Astrocyte of the cerebellum (primary cell): ENCODE results near the gene PNPLA2.

Experiments used
- DNase-seq: peaks from one replicate; pipeline ENCODE4 v3.0.0-alpha.2; 2011; ENCODE audit warnings: low read depth
- H3K4me3 ChIP-seq: 2 replicates; pipeline ENCODE4 v1.5.1; 2011; ENCODE audit warnings: mild to moderate bottlenecking, low read depth, low read length, moderate library complexity
- in situ Hi-C: cut with HindIII; loops from 2 replicates; pipeline ENCODE4 v1.10.0; 2017; ENCODE audit warnings: low sequenced_read_pairs
- TF ChIP-seq, protein P1 (sequence below): IDR thresholded peaks from 2 replicates; pipeline ENCODE4 v1.5.1; 2012; ENCODE audit warnings: low read length, low read depth, moderate library complexity, mild to moderate bottlenecking; ENCODE audit errors: missing control alignments

PNPLA2 gene

DNA sequence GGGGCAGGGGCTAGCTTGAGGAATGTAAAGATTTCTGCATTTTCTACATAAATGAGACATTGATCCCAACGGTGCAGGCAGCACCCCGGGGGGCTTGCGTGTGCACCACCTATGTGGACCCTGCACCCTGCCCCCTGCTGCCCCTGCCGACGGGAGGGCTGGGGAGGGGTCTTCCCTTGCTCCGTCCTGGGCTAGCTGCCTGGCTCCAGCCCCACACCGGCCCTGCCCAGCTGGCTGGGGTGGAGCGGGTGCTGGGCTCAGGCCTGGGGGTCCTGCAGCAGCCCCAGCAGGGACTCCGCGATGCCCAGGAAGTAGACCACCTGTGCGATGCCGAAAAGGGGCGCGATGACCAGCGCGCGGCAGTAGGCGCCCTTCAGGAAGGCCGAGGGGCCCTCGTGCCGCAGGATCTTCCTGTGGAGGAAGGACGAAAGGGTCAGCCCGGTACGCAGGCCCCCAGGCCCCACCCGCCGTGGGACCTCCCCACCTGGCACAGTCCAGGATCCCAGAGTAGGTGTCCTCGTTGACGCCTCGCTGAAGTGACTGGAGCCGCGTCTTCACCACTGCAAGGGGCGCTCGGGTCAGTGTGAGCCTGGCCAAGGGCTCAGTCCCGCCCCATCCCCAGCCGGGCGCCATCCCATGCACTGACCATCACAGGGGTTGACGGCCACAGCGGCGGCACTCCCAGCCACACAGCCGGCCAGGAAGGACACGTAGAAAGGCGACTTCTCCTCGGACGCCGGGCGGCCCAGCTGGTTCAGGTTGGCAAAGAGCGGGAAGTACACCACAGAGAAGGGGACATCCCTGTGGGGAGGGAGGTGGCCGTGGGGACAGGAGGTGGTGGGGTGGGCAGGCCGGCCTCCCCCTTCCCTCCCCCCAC, 26.8 kb upstream of the PNPLA2 start:
- in situ Hi-C loops, result no loop called here
- no peak for DNase-seq
- TF ChIP-seq, protein P1, sequence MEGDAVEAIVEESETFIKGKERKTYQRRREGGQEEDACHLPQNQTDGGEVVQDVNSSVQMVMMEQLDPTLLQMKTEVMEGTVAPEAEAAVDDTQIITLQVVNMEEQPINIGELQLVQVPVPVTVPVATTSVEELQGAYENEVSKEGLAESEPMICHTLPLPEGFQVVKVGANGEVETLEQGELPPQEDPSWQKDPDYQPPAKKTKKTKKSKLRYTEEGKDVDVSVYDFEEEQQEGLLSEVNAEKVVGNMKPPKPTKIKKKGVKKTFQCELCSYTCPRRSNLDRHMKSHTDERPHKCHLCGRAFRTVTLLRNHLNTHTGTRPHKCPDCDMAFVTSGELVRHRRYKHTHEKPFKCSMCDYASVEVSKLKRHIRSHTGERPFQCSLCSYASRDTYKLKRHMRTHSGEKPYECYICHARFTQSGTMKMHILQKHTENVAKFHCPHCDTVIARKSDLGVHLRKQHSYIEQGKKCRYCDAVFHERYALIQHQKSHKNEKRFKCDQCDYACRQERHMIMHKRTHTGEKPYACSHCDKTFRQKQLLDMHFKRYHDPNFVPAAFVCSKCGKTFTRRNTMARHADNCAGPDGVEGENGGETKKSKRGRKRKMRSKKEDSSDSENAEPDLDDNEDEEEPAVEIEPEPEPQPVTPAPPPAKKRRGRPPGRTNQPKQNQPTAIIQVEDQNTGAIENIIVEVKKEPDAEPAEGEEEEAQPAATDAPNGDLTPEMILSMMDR, result no peak
- no peak overlapping the region for H3K4me3 ChIP-seq

DNA sequence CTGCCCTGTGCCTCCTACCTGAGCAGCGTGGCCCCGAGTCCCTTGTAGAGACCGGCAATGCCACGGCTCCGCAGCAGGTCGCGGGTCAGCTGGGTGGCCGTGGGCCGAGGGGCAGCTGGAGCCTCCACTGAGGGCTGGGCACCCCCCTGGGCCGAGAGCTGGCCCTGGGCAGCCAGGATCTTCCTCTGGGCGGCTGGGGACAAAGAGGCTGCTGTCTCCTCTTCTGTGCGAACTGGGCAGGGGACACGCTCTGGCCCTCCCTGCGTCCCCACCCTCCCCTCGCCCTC, 26.2 kb upstream of the PNPLA2 start:
- TF ChIP-seq, protein P1, result no peak
- in situ Hi-C loops, result no loop called here
- no peak for DNase-seq
- H3K4me3 ChIP-seq, result no peak overlapping the region

DNA sequence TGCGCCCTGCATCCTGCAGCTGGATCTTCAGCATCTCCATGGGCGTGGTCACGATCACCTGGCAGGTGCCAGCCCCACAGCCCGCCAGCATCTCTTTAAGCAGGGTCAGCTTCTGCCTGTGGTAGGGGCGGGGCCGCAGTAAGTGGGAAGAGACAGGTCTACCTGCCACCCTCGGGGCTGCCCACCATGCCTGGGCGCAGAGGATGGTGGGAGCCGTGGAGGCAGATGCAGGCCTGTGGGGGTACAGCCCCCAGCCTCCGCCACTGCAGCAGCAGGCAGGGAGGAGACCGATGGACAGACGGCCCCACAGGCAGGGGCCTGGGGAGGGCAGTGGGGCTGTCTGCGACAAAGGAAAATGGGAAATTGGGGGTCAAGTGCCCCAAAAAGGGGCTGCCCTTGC, 25.8 kb upstream of the PNPLA2 start:
- DNase-seq, result no peak
- in situ Hi-C loops, result no loop called here
- TF ChIP-seq, protein P1, result no peak
- H3K4me3 ChIP-seq, result no peak overlapping the region

DNA sequence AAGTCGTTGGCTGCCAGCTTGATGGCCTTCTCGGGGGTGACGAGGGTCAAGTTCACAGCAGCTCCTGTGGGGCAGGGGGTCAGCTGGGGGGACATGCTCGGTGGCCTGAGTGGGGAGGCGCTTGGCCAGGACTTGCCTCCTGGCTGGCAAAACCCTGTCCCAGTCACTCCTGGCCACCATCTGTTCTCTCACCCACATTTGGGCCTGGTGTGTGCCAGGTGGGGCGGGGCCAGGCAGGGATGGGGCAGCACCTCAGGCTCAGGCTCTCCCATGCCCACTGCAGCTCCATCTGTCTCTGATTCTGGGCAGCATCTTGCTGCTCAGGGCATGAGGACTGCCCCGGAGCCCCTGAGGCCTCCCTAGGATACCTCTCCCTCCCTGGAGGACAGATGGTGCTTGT, 25.2 kb upstream of the PNPLA2 start:
- H3K4me3 ChIP-seq, result no peak overlapping the region
- DNase-seq, result no peak
- TF ChIP-seq, protein P1, result no peak
- in situ Hi-C loops, result no loop called here

DNA sequence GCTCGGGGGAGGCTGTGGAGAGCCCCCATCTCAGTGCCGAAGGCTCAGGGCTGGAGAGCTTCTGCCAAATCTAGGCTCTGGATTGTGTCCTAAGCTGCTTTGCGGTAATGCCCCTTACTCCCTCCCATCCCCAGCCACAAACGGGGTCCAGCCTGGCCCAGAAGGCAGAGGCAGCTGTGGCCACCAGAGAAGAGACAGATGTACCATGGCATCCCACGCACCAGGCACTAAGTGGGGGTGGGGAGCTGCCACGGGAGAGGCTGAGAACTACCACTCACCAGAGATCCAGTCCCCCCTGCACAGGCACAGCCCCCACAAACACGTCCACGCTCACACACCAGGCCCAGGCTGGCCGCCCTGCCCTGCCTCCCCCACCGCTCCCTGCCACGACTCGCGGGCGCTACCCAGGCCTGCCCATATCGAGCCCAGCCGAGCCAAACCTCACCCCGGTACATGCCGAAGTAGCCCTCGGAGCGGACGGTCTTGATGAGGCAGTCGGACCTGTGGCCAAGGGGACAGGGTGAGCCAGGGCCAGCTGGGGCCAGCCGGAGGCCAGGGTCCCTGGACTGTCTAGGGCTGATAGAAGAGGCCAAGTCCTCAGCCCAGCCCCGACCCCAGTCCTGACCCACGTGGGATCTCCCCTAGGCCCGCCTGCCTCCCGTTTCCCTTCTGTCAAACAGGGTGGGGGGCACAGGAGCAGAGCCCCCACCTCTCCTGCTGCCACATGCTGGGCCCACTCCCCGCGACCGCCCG, 24.5 kb upstream of the PNPLA2 start:
- DNase-seq, result no peak
- TF ChIP-seq, protein P1, result no peak
- no peak overlapping the region for H3K4me3 ChIP-seq
- in situ Hi-C loops, result no loop called here

DNA sequence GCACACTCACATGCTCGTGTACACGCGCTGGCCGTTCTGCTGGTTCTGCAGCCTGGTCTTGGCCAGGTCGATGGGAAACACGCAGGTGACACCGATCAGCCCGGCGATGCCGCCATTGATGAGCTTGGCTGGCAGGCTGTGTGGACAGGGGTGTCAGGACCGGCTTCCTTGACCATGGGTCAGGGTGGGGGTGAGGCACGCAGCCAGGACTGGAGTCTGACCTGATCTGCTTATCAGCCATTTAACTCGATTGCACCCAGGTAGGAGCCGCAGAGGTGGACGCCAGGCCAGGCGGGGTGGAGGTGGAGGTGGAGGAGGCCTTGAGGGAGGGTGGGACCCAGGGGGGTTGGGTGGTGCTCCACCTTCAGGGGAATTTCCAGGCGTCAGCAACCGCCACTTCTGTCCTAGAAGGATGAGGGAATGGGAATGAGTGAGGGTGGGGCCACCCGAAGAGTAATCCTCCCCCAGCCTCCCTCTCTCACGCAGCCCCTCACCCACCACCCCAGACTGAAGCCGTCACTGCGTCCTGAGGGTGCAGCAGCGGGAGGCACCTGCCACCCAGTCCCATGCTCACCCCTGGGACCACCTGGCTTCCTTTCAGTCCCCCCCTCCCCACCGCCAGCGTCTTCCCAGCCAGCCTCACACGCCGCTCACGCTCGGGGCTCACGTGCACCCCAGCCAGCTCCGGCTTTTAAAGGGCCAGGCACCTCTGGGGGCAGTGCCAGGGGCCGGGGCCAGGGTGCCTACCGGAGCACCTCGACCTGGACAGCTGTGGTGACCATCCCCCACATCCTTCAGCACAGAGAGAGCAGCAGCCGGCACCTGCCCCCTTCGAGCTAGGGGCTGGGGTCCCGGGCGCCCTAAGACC, 23.7 kb upstream of the PNPLA2 start:
- no peak for DNase-seq
- in situ Hi-C loops, result no loop called here
- TF ChIP-seq, protein P1, result no peak
- peak overlapping the region; percentile 78 for H3K4me3 ChIP-seq
